Measurements from ENCODE around the gene TLR8. TPM values are rescaled to one million over a fixed set of nuclear protein-coding genes. Genes with fewer than 3 reads are reported as not detected.

Gene TLR8
- total and polyA plus RNA-seq, 4 donors: 0.91 to 27.1 (median 5.9) TPM

DNA sequence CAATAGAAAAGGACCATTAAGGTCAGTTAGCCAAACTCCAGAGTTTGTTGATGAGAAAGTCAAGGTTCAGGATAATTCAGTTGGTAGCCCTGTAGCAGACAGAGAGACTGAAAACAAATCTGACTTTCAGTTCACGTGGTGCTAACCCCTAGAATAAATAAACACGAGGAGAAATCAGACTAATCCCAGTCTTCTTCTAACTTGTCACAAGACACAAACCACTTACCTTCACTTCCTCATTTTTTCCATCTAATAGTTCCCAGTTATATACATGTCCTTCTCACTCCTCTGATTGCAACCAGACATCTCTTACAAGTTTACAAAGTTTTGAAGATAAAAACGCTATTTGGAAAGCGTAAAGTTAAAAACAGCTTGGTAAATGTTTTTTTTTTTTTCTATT is 31.8 kb upstream of the TLR8 start:
- no peak for TF ChIP-seq CTCF (IDR thresholded peaks at IDR 0.05; ENCODE audit: control extremely low read depth, extremely low read depth)
- Histone ChIP-seq H3K4me3 (no peak overlapping the region), H3K36me3 (ENCODE audit: control insufficient read depth in 4 of 4, insufficient read depth in 4 of 4, low read length in 4 of 4) (no peaks in the 10 kb centered on the region), H3K27ac (ENCODE audit: low read depth in 1 of 2, low read length in 1 of 2) (no peak overlapping the region), H3K27me3 (ENCODE audit: control insufficient read depth in 3 of 3, insufficient read depth in 3 of 3, low read length in 2 of 3) (peaks cover 0 to 6% (median 4%) of the 10 kb centered on the region in 3 donors), H3K9me3 (ENCODE audit: control insufficient read depth in 4 of 4, insufficient read depth in 3 of 4, low read length in 3 of 4) (no peaks in the 10 kb centered on the region), H3K9ac (ENCODE audit: insufficient read depth in 1 of 2, low read length in 2 of 2) (no peak overlapping the region), H3K4me1 (ENCODE audit: control insufficient read depth in 5 of 5, insufficient read depth in 5 of 5, low read length in 5 of 5) (peaks cover 0 to 14% (median 0%) of the 10 kb centered on the region in 5 donors)
- ATAC-seq (ENCODE audit: insufficient read depth, low FRiP score) (no peak), DNase-seq (peak in 2 of 3 donors; percentile 16 to 30)
- WGBS, 2 donors: 33 to 43% methylated on average over 4 of the region's 4 CpGs

- DNase-seq: no peak
- no peaks in the 10 kb centered on the region for H3K36me3 ChIP-seq (ENCODE audit: control insufficient read depth in 4 of 4, insufficient read depth in 4 of 4, low read length in 4 of 4)
- H3K27ac ChIP-seq (ENCODE audit: low read depth in 1 of 2, low read length in 1 of 2): no peak overlapping the region
- H3K4me1 ChIP-seq (ENCODE audit: control insufficient read depth in 5 of 5, insufficient read depth in 5 of 5, low read length in 5 of 5): peaks cover 0 to 4% (median 0%) of the 10 kb centered on the region in 5 donors
- H3K27me3 ChIP-seq (ENCODE audit: control insufficient read depth in 3 of 3, insufficient read depth in 3 of 3, low read length in 2 of 3): peaks cover 0 to 10% (median 4%) of the 10 kb centered on the region in 3 donors
- H3K9ac ChIP-seq (ENCODE audit: insufficient read depth in 1 of 2, low read length in 2 of 2): no peak overlapping the region
- no peak overlapping the region for H3K4me3 ChIP-seq
- no peak for TF ChIP-seq CTCF (IDR thresholded peaks at IDR 0.05; ENCODE audit: control extremely low read depth, extremely low read depth)
- H3K9me3 ChIP-seq (ENCODE audit: control insufficient read depth in 4 of 4, insufficient read depth in 3 of 4, low read length in 3 of 4): no peaks in the 10 kb centered on the region
- WGBS, 2 donors: 33 to 46% methylated on average over 8 of the region's 8 CpGs
- ATAC-seq (ENCODE audit: insufficient read depth, low FRiP score): no peak
Measured at GRCh38 chrX:12877386-12877785, 29.0 kb upstream of the TLR8 start.

DNA sequence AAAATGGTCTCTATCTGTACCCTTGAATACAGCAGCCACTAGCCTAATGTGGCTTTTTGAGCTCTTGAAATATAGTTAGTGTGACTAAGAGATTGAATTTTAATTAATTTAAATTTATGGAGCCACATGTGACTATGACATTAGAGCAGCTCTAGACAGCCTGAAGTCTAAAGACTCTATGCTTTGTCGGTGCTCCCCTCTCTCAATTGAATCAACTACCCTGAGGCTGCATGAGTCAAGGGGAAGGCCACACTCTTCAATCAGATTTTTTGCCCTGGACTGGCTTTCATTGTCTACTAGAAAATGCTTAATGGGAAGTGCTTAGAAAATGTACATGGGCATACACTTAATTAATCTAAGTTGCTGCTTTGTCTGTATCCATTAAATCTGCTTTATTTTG is 27.9 kb upstream of the TLR8 start:
- Histone ChIP-seq H3K27ac (ENCODE audit: low read depth in 1 of 2, low read length in 1 of 2) (no peak overlapping the region), H3K9ac (ENCODE audit: insufficient read depth in 1 of 2, low read length in 2 of 2) (no peak overlapping the region), H3K4me3 (no peak overlapping the region), H3K27me3 (ENCODE audit: control insufficient read depth in 3 of 3, insufficient read depth in 3 of 3, low read length in 2 of 3) (peaks cover 4 to 17% (median 8%) of the 10 kb centered on the region in 3 donors), H3K4me1 (ENCODE audit: control insufficient read depth in 5 of 5, insufficient read depth in 5 of 5, low read length in 5 of 5) (peaks cover 0 to 4% (median 0%) of the 10 kb centered on the region in 5 donors), H3K9me3 (ENCODE audit: control insufficient read depth in 4 of 4, insufficient read depth in 3 of 4, low read length in 3 of 4) (no peaks in the 10 kb centered on the region), H3K36me3 (ENCODE audit: control insufficient read depth in 4 of 4, insufficient read depth in 4 of 4, low read length in 4 of 4) (no peaks in the 10 kb centered on the region)
- no peak for ATAC-seq (ENCODE audit: insufficient read depth, low FRiP score)
- WGBS, 2 donors: 85 to 86% methylated on average over 1 of the region's 1 CpG
- no peak for DNase-seq
- no peak for TF ChIP-seq CTCF (IDR thresholded peaks at IDR 0.05; ENCODE audit: control extremely low read depth, extremely low read depth)

- Histone ChIP-seq H3K9ac (ENCODE audit: insufficient read depth in 1 of 2, low read length in 2 of 2) (no peak overlapping the region), H3K27me3 (ENCODE audit: control insufficient read depth in 3 of 3, insufficient read depth in 3 of 3, low read length in 2 of 3) (peaks cover 10 to 23% (median 17%) of the 10 kb centered on the region in 3 donors), H3K27ac (ENCODE audit: low read depth in 1 of 2, low read length in 1 of 2) (no peak overlapping the region), H3K36me3 (ENCODE audit: control insufficient read depth in 4 of 4, insufficient read depth in 4 of 4, low read length in 4 of 4) (no peaks in the 10 kb centered on the region), H3K9me3 (ENCODE audit: control insufficient read depth in 4 of 4, insufficient read depth in 3 of 4, low read length in 3 of 4) (no peaks in the 10 kb centered on the region), H3K4me3 (no peak overlapping the region), H3K4me1 (ENCODE audit: control insufficient read depth in 5 of 5, insufficient read depth in 5 of 5, low read length in 5 of 5) (no peaks in the 10 kb centered on the region)
- 77 to 82% methylated on average over 2 of the region's 2 CpGs for WGBS, 2 donors
- DNase-seq (no peak), ATAC-seq (ENCODE audit: insufficient read depth, low FRiP score) (no peak)
- no peak for TF ChIP-seq CTCF (IDR thresholded peaks at IDR 0.05; ENCODE audit: control extremely low read depth, extremely low read depth)
Measured at GRCh38 chrX:12881914-12882313, 24.5 kb upstream of the TLR8 start.
